NCI-H187 (cell line): Measurements from ENCODE around the gene BPIFB6.

Experiments used
- DNase-seq, 2 experiments: peaks; one replicate each; lab custom pipeline; 2025; lab: John Stamatoyannopoulos, UW

The BPIFB6 gene

GRCh38 chr20:33086052-33086722, 54.7 kb downstream of the BPIFB6 start:
- no peak for DNase-seq

- DNase-seq: no peak
These were observed 59.7 kb downstream of the BPIFB6 start for GRCh38 chr20:33091147-33091546.

- DNase-seq: no peak
These were observed 60.2 kb downstream of the BPIFB6 start for GRCh38 chr20:33091693-33092092.

GRCh38 chr20:33092361-33092760, 60.9 kb downstream of the BPIFB6 start:
- no peak for DNase-seq

- no peak for DNase-seq
These were observed 61.6 kb downstream of the BPIFB6 start for GRCh38 chr20:33093074-33093473.

GRCh38 chr20:33093582-33093981, 62.1 kb downstream of the BPIFB6 start:
- no peak for DNase-seq
